OCI-M2 (cell line): ENCODE data around the gene GSE1.

Experiments used
- DNase-seq: peaks from one replicate; lab custom pipeline; 2025; ENCODE audit not compliant: unreplicated experiment; lab: John Stamatoyannopoulos, UW

GSE1 gene

DNA sequence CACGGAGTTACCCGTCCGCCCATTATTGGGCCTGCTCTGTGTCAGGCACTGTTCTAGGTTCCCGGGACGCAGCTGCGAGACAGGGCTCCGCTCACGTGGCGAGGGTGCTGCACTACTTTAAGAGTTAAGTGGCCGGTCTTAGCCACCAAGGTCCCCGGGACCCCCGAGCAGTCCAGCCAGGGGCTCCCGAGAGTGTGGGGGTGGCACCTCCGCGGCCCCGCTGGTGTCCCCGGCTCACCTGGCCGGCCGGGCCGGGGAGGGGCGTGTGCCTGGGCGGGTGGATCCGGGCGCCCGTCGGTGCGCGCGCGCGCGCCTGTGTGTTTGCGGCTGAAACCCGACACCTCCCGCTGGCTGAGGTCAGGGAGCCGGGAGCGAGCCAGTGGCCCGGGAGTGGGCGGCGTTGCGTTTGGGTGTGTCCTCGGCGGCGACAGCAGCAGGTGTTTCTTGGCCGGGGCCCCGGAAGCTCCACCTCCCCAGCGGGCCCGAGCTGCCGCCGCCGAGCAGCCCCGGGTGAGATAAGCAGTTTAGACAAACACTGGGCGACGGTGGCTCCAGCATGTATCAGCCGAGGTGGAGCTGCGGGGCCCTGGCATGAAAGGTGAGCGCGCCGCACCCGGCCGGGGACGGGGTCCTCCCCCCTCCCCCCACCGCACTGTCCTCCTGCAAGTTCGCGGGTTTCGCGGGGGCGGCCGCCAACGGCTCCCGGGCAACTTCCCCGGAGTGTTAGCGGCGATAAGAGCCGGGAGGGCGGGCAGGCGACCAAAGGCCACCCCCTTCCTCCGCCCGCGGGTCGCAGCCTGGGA, at the start of gene GSE1:
Gene GSE1, plus strand, starts transcription at position 522 of the 803 bp plus-strand sequence. Its CDS starts 70 bp downstream, at position 592.
- DNase-seq: no peak

GRCh38 chr16:85563515-85564276, 49.4 kb upstream of the GSE1 start:
- no peak for DNase-seq

DNA sequence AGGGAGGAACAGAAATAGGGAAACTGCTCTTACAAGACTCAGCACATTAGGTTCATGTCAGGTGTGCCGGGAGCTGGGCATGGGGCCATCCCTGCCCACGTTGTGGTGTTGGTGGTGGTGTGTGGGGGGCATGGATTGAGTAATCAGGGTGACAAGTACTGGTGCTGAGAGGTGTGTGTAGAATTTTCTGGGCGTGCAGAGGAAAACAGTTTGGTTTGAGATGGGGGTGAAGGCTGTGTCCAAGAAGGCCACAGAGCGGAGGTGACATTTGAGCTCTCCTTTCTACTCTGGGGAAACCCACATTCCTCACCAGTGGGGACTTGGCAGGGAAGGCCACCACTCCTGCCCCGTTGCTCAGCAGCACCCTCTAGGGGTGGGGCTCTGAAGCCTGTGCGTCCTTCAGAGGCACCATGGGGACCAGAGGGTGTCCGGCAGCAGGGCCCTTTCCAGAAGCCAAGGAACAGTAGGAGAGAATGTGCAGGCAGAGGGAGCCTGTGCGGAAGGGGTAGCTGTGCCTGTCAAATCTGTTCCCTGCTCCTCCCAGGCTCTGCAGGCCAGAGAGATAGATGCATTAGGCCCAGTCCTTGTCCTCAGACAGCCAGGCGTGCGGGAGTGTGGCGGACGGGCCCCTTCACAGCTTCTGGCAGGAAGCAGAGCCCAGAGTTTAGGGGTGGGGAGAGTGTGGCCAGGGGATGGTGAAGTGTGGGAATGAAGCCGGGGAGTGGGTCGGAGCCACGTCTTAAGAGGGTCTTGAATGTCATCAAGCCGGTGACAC, 48.7 kb upstream of the GSE1 start:
- DNase-seq: no peak

GRCh38 chr16:85565340-85565739, 47.8 kb upstream of the GSE1 start:
- DNase-seq: no peak

DNA sequence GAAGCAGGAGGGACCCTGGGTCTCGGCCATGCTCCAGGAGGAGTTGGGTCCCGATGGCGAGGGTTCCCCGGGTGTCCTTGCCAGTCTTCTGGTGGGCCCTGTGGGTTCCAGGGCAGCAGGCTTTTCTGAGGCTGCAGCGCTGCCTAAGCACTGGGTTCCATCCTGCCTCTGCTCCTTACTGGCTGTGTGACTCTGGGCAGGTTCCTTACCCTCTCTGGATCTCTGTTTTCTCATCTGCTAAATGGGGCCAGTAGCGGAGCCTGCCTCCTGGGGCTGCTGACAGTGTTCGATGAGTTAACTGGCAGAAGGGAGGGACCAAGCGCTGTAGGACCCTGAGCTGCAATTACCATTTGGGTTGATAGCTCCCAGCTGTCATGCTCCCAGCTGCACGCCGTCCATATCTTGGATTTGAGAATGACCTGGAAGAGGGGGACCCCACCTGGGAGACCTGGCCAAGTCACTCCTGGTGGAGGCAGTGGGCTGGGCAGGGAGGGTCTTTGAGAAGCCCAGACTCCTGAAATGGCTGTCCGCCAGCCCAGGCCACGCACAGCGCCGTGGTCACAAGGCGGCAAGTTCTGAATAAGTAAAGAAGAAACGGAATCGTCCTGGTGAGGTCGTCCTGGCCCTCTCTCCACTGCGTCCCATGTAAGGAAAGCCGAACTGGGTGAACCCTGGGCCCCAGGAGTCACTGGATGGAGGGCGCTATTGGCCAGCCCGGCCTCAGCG, 47.2 kb upstream of the GSE1 start:
- no peak for DNase-seq

DNA sequence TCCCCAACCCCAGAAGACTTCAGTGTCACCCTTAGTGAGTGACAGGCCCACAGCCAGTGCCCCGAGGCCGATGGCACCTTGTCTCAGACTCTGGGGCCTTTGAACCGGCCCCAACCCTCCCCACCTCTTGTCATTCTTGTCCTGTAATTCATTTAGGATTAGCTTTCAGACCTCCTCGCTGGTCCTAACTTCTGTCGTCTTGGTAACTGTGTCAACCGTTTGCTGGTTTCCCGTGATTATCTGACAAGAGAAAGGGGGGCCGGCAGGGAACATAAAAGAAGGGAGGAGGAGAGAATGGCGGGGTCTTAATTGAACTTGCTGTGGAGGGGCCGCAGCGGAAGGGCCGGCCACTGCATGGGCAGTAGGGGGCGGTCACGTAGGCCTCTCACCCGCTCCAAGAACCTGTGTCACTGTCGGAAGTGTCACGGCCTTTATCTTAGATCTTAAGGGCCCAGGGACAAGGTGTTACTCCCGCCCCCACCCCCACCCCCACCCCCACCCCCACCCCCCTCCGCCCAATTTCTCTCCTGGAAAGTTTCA, 46.5 kb upstream of the GSE1 start:
- no peak for DNase-seq

DNA sequence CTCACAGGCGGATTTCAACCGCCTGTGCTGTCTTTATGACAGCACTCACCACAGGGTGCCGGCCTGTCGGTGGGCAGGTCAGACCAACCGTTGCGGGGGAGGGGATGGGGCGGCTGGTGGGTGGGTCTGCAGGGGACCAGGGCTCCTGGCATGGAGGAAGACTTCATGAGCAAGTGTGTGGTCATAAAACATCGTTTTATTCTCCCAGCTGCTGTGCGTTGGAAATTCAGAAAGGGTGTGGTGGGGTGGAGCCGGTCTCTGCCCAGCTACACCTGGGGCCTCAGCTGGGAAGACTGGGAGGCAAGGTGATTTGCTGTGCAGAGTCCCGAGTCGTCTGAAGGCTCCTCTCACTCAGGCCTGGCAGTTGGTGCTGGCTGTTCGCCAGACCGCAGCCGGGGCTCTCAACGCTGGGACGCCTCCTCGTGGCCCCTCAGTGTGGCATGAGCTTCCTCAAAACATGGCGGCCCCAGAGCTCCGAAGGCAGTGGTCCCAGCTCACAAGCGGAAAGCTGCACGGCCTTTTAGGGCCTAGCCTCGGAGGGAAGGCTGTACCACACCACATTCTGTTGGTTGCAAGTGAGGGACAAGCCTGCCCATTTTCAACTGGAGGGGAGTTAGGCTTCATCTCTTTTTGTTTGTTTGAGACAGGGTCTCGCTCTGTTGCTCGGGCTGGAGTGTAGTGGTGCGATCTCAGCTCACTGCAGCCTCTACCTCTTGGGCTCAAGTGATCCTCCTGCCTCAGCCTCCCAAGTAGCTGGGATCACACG, 45.8 kb upstream of the GSE1 start:
- no peak for DNase-seq

DNA sequence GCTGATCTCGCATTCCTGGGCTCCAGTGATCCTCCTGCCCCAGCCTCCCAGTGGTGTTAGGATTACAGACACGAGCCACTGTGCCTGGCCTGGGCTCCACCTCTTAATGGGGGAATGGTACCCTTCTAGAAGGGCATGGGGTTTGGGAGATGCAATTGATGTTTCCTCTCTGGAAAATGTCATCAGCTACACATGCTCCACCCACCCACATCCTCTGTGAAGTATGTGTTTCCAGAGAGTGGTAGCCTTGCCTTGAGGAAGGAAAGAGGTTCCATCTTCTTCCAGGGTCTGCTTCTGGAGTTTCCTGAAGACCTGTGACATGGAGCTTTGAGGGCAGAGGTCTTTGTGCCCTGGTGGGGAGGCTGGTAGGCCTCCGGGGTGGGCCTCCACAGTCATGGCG, 45.2 kb upstream of the GSE1 start:
- DNase-seq: no peak

DNA sequence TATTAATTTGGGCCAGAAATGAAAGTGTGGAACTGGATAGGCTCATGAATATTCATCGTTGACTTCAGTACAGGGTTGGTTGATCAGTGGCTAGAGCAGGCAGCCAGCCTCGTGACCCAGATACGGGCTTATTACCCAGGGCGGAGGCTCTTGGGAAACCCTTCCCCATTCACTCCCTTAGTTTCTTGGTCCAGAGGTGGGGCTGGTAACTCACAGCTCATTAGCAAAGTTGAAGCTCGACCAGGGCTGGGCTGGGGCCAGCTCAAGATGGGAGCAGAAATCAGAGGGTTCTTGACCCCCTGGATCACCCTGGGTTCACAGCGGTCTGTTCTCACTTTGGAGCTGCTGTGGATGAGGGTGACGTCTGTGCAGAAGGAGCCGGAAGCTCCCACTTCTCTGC, 44.6 kb upstream of the GSE1 start:
- DNase-seq: no peak

- no peak for DNase-seq
Measured at GRCh38 chr16:85569039-85569614, 44.0 kb upstream of the GSE1 start.

DNA sequence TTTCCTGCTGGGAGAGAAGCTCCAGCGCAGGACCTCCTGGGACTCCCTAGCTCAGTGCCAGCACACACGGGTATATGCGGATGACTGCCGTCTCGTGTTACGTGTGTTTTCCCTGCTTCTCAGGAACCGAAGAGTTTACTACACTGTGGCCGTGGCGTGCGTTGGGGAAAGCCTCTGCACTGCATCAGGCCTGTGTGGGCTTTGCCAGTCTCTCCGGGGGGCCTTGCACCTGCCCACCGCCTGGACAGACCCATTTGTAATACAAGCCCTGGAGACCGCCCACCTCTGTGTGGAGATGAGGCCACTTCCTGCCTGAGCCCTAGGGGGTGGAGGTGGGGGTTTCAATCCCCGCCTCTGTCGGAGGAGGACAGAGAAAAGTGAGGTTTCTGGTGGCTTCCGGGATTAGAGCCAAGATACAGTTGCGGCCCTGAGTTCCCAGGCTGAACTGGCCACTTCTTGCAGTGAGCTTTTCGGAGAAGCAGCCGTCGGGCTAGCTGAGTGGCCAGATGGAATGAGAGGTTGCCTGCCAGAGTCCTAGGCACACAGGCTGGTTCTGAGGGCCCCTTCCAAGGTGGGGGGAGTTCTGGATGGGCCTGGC, 43.4 kb upstream of the GSE1 start:
- DNase-seq: no peak

DNA sequence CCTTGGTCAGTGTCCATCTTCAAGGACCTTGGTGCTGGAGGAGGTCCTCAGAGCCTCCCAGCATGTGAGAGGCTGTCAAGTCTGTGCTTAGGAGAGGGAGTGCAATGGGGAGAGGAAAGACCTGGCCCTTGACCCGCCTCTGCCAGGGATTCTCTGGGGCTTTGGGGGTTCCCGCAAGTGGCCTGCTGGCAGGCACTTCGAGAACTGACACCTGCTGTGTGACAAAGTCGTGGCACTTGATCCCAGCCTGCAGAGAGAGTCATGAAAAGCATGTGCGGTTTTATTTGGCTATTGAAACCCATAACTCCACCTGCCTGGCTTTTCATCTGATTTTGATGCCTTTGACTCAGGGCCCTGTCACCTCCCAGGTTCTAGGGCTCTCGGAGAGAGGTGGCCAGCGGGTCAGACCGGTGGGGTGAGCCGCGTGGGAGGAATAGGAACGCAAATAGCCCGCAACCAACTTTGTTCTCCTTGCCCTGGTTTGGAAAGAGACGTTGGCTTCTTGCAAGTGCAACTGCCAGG, 42.8 kb upstream of the GSE1 start:
- DNase-seq: no peak

GRCh38 chr16:85570735-85571562, 42.2 kb upstream of the GSE1 start:
- no peak for DNase-seq

- no peak for DNase-seq
Measured at GRCh38 chr16:85571563-85571812, 41.6 kb upstream of the GSE1 start.

- DNase-seq: no peak
Measured at GRCh38 chr16:85571813-85572619, 41.1 kb upstream of the GSE1 start.

DNA sequence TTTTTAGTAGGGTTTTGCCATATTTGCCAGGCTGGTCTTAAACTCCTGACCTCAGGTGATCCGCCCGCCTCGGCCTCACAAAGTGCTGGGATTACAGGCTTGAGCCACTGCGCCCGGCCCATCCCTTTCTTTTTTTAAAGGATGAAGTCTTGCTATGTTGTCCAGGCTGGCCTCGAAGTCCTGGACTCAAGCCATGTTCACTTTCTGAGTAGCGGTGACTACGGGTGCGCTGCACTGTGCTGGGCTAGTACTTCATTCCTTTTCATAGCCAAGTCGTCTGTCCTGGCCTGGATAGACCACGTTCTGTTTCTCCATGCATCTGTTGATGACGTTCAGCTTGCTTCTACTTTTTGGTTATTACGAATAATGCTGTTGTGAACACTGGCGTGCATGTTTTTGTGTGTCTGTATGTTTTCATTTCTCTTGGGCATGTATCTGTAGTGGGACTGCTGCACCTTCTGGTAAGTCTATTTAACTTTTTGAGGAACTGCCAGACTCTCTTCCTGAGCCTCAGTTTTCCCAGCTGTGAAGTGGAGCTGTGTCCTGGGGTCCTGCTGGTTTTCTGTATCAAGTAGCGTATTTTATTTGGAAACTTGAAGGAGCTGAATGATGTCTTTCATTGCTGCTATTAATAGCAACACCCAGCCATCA, 40.0 kb upstream of the GSE1 start:
- DNase-seq: no peak
